OCI-LY3 (cell line): ENCODE results near the gene CHDH.

ENCODE experiments used
- EZH2phosphoT487 ChIP-seq: fragments of 200-600 bp; shearing (Covaris generic); IDR thresholded peaks from 2 replicates; pipeline ENCODE4 v1.6.1; 2018; ENCODE audit warnings: antibody characterized with exemption, mixed run types, low read depth
- TF ChIP-seq, protein P1 (sequence below): fragments of 200-600, 300-600 bp; sonication (generic); IDR thresholded peaks from 2 replicates; pipeline ENCODE4 v1.5.1; 2014; ENCODE audit warnings: antibody characterized with exemption, low read length, low read depth

DNA sequence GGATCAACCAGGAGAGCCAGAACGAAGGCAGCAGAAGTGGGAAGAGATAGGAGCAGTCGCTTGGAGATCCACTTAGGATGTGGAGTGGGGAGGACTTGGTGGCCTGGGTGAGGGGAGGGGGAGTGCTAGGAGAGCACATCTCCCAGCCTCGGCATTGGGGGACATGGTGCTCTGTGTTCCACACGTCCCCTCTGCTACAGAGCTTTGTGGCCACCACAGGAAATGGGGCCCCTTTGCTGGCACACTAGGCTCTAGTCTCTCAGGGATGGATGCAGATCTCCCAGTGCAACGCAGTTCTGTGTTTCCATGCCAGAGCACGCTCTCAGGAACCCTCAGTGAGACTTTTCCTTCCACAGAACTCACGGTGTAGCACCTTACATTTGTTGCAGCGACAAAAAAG, 68.8 kb downstream of the CHDH start:
- TF ChIP-seq, protein P1, sequence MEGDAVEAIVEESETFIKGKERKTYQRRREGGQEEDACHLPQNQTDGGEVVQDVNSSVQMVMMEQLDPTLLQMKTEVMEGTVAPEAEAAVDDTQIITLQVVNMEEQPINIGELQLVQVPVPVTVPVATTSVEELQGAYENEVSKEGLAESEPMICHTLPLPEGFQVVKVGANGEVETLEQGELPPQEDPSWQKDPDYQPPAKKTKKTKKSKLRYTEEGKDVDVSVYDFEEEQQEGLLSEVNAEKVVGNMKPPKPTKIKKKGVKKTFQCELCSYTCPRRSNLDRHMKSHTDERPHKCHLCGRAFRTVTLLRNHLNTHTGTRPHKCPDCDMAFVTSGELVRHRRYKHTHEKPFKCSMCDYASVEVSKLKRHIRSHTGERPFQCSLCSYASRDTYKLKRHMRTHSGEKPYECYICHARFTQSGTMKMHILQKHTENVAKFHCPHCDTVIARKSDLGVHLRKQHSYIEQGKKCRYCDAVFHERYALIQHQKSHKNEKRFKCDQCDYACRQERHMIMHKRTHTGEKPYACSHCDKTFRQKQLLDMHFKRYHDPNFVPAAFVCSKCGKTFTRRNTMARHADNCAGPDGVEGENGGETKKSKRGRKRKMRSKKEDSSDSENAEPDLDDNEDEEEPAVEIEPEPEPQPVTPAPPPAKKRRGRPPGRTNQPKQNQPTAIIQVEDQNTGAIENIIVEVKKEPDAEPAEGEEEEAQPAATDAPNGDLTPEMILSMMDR: no peak
- TF ChIP-seq EZH2phosphoT487: no peak
